ENCODE results near the gene KIF20B.

DNA sequence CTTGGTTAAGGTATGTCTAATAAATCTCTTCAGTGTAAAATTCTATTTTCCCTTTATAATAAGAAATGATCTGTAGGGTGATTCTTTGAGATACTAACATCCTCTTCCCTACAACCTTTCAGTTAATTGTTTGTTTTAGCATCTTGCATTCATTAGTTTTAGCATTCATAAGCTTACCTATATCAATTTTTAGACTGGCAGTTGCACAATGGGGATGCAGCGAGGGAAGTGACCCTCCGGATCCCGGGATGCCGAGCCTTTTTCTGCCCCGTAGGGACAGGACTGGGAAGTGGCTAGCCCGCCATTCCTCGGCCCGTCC is 508 bp upstream of the KIF20B start:
- TF ChIP-seq, protein P1, sequence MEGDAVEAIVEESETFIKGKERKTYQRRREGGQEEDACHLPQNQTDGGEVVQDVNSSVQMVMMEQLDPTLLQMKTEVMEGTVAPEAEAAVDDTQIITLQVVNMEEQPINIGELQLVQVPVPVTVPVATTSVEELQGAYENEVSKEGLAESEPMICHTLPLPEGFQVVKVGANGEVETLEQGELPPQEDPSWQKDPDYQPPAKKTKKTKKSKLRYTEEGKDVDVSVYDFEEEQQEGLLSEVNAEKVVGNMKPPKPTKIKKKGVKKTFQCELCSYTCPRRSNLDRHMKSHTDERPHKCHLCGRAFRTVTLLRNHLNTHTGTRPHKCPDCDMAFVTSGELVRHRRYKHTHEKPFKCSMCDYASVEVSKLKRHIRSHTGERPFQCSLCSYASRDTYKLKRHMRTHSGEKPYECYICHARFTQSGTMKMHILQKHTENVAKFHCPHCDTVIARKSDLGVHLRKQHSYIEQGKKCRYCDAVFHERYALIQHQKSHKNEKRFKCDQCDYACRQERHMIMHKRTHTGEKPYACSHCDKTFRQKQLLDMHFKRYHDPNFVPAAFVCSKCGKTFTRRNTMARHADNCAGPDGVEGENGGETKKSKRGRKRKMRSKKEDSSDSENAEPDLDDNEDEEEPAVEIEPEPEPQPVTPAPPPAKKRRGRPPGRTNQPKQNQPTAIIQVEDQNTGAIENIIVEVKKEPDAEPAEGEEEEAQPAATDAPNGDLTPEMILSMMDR (IDR thresholded peaks at IDR 0.05): no peak
- TF ChIP-seq, protein P2, sequence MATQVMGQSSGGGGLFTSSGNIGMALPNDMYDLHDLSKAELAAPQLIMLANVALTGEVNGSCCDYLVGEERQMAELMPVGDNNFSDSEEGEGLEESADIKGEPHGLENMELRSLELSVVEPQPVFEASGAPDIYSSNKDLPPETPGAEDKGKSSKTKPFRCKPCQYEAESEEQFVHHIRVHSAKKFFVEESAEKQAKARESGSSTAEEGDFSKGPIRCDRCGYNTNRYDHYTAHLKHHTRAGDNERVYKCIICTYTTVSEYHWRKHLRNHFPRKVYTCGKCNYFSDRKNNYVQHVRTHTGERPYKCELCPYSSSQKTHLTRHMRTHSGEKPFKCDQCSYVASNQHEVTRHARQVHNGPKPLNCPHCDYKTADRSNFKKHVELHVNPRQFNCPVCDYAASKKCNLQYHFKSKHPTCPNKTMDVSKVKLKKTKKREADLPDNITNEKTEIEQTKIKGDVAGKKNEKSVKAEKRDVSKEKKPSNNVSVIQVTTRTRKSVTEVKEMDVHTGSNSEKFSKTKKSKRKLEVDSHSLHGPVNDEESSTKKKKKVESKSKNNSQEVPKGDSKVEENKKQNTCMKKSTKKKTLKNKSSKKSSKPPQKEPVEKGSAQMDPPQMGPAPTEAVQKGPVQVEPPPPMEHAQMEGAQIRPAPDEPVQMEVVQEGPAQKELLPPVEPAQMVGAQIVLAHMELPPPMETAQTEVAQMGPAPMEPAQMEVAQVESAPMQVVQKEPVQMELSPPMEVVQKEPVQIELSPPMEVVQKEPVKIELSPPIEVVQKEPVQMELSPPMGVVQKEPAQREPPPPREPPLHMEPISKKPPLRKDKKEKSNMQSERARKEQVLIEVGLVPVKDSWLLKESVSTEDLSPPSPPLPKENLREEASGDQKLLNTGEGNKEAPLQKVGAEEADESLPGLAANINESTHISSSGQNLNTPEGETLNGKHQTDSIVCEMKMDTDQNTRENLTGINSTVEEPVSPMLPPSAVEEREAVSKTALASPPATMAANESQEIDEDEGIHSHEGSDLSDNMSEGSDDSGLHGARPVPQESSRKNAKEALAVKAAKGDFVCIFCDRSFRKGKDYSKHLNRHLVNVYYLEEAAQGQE (IDR thresholded peaks at IDR 0.05; ENCODE audit: insufficient read depth in 1 of 2, low read depth in 2 of 2, low read length in 1 of 2): no peak
